ENCODE measurements around the gene FUBP3.

Gene FUBP3

DNA sequence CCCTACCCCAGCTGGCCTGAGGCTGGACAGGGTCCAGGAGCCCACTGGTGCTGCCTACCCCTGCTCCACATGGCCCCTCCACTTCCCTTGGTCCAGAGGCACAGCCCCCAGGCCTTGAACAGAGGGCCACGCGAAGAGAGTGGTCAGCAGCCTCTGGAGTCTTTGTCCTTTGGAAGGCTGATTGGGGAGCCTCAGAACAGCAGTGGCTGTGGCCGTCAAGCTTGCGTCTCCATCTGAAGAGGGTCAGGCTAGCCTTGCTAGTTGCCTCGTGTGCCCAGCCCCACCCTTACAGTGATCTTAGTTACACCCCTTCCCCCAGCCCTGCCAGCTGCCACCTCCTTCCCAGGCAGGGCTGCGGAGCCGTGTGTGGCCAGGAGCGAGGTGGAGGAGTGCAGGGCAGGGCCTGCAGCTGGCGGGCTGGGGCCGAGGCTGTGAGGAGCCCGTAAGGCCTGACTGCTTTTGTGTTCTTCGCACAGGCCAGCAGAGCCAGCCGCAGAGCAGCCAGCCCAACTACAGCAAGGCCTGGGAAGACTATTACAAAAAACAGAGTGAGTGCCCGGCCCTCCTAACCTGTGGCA lies 54.9 kb downstream of the FUBP3 start:
- no peak for DNase-seq (ENCODE audit: low read depth in 2 of 2)

DNA sequence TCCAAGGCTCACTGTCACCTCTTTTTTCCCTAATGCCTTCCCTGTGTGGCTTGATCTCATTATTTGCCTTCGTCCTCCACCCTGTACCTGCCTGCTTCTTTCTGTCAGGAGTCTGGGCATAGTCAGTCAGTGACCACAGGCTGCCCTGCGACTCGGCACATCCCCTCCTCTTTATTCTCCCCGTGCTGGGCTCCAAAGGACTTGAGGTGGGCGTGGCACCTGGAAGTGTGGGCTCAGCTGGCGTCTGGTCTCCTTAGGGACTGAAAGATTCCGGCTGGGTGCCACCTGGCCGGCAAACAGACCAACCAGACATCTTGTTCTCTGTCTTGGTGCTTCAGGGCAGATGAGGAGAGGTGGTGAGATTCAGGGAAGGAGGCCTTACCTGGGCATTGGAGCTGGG lies 55.4 kb downstream of the FUBP3 start:
- DNase-seq (ENCODE audit: low read depth in 2 of 2) = no peak

DNA sequence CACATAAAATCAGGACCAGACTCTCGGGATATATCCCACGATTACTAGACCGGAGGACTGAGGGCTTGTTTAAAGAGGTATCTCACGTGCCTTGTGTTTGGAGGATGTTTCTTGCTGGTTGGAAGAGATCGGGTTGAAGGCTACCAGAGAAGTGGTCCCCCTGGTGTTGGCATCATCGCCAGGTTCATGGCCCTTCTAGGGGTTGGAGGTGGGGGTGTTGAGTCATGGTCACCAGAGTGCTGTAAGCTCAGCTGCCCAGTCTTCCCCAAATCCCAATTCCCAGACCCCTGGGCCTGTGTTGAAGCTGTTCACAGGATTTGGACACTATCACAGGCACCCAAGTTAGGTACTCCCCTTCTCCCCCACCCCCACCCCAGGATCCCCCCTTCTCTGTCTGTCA lies 55.9 kb downstream of the FUBP3 start:
- DNase-seq (ENCODE audit: low read depth in 2 of 2) = no peak

DNA sequence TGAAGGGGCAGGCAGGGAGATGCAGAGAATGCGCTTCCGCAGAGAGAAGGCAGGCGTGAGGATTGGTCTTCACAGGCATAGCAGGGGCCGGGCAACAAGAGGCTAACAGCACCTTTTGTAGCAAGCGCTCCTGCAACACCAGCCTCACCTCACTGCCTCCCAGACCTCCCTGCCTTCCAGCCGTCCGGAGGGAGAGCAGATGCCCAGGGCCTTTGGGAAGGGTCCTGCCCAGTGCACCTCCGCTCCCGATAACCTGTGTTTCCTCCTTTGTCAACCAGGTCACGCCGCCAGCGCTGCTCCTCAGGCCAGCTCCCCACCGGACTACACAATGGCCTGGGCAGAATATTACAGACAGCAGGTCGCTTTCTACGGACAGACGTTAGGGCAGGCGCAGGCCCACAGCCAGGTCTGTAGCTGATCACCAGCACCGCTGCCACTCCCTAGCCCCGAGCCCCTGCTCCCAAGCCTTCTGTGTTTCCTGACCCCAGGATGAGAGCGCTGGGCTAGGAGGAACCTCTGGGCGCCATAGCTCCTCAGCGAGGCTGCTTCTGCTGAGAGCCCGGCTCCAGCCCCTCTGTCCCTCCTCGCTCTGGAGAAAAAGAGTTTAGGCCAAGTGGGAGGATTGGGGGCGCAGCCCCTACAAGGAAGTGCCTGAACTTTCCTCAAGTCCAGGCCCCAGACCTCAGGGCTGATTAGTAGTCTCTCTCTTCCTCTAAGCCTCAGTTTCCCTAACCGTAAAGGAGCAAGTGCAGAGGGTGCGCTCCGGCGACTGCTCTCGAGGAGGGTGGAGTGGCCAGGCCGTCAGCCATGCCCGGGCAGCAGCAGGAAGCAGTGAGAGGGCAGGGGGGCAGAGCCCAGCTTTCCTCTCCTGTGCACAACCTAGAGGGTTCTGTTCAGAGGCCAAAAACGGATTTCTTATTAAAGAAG lies 56.6 kb downstream of the FUBP3 start:
- DNase-seq (ENCODE audit: low read depth in 2 of 2) = no peak

DNA sequence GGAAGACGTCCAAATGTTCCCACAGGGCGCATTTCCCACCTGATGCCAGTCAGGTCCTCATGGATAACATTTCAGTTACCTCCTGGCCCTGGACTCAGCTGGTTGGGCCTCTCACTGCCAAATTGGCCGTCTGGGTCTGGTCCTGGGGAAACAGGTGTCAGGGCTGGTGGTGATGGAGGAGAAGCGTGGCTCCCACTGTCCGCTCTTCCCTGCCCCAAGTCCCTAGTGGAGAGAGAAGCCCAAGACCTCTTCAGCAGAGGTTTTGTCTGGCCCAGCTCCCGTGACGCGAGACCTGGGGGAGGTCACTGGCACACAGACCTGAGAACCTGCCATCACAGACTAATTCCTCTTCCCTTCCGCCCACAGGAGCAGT lies 57.3 kb downstream of the FUBP3 start:
- DNase-seq (ENCODE audit: low read depth in 2 of 2) = no peak

DNA sequence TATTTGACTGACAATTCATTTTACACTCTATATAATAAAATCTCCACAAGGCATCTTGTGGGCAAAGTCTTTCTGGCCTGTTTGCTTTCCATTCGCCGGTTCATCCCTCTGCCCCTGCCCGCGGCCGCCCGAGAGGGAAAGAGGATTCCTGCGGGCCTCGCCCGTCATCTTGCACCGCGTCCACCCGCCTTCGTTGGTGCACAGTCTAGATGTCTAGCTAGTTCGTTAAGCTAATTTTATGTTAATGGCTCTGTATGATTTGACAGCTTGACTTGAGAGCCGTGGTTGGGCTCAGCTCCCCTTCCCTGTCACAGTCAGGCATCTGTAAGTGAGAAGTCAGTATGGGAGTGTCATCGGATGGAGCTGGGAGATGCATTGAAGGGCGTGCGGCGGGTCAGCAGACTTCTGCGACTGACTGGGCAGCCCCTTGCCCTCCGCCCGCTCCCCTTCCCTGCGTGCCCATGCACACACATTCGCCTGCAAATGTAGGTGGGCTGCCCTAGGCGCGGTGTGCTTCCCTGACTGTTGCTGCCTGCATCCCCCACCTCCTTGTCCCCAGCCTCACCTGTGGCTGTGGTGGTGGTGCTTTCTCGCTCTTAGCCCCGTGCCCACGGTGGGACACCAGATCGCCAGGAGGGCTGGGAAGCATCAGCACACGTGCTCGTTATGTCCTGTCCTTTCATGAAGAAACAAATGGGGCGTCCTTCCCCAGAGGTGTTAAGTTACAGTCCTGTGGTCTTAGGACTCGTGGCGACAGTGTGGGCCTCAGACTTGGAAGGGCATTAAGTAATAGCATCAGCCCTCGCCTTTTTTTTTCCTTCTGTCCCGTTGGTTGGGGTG lies 59.1 kb downstream of the FUBP3 start:
- DNase-seq (ENCODE audit: low read depth in 2 of 2) = no peak

DNA sequence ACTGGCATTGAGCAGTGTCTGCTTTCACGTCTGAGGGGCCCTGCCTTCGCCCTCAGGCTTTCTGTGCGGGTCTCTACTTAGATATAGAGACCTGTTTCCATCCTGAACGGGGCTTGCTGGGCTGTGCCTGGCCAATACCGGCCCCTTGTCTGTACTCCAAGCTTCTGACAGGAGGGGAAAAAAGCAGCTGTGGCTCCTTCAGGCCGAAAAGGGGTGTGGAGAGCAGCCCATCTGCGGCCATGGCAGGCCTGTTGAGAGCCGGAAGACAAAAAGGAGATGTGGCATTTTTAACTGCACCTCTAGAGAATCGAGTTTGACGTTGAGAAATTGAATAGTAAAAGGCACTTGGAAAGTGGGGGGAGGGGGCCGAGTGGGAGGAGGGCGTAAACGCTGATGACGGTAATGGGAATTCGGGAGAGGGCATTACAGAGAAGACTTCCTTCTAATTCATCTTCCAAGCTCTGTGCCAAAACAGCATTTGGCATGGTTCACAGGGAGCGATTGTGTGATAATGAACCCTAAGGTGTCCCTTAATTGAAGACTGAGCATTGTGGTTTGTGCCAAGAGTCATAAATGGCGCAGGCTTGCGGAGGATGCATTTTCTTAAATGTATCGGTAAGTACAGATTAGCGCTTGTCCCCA lies 59.9 kb downstream of the FUBP3 start:
- no peak for DNase-seq (ENCODE audit: low read depth in 2 of 2)

DNA sequence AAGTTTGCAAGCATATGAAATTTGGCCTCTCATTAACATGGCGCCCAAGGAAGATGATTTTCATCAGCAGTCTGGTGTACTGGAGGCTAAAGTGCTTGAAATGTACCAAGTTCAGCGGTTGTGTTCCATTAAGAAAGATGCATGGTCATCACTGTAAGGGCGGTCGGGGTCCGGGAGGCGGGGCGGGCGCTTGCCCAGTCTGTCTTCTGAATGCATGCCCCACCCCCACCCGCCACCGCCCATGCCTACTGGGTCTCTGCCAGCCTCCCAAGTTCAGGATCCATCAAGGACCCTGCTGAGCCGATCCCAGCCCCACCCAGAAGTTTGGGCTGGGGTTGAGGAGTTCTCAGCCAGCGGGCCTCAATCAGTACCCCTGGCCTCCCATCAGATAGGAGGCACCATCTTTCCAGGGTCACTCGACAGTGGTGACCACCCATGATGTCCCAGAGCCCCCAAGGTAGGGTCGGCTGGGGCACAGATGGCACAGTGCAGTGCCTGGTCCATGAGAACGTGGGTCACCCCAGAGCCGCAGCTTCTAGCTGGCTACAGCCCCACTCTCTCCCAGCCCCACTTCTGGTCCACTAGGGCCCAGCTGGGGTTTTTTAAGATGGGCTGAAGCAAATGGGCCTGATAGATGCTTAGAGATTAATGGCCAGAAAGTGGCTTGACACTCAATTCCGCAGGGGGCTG lies 60.6 kb downstream of the FUBP3 start:
- no peak for DNase-seq (ENCODE audit: low read depth in 2 of 2)

DNA sequence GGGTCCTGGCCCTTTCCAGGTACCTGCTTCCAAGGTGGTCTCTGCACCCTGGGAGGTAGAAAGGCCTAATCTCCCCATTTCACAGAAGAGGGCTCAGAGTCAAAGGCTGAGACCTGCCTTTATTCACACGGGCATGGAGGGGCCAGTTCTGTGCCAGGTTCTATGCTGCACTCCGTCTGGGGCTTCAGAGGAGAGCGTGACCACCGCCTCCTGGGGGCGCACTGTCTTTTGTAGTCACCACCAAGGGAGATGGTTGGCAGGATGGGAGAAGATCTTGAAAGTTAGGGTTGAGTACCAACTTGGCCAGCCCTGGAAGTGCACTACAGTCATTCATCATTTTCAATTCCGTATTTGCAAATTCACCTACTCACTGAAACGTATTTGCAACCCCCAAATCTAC lies 61.3 kb downstream of the FUBP3 start:
- DNase-seq (ENCODE audit: low read depth in 2 of 2) = no peak

DNA sequence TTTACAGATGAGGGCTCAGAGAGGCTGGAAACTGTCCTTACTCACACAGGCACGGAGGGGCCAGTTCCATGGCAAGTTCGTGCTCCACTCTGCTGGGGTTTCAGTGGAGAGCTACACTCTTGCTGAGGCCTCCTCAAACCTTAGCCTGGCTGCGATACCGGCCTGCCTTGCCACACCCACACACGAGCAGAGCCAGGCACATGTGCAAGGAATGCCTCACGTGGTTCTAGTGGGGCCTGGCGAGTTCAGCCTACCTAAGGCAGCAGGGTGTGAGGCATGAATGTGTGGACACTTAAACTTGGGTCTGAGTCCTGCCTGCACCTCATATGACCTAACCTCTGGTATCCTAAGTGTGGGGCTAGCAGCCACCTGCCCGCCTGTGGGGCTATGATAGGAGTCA lies 63.5 kb downstream of the FUBP3 start:
- no peak for DNase-seq (ENCODE audit: low read depth in 2 of 2)

DNA sequence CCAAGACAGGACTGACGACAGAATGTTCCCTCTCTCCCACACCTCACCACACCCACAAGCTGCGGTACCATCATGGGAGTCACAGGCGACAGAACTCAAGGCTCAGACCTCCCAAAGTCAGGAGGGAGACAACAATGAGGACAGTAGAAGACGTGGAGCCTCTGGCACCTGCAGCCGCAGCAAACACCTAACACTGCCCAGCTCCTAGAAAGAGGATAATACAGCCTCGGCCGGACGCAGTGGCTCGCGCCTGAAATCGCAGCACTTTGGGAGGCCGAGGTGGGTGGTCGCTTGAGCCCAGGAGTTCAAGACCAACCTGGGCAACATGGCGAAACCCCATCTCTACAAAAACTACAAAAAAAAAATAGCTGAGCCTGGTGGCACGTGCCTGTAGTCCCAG lies 71.8 kb downstream of the FUBP3 start:
- no peak for DNase-seq (ENCODE audit: low read depth in 2 of 2)

DNA sequence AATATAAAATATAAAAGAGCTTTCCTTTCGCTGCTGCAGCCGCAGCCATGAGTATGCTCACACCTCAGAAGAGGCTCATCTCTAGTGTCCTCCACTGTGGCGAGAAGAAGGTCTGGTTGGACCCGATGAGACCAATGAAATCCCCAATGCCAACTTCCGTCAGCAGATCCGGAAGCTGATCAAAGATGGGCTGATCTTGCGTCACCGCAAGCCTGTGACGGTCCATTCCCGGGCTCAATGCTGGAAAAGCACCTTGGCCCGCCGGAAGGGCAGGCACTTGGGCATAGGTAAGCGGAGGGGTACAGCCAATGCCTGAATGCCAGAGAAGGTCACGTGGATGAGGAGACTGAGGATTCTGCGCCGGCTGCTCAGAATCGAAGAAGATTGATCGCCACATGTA lies 72.4 kb downstream of the FUBP3 start:
- DNase-seq (ENCODE audit: low read depth in 2 of 2) = no peak

DNA sequence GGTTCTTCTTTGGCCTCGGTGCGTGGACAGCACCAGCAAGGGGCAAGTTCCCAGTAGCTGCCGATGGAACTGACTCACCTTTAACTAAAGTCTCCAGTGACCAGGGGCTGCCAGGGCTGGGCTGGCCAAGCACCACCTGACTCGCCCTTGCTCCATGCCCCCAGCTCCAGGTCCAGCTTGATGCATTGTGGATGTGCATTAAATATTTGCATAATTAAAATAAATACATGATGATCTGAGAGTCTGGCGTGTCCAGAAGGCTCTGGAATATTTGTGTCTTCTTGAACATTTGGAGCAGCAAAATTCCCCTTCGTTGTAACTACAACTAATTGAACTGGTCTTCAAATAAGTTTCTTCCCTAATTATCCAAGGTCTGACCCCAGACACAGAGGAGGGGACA lies 75.5 kb downstream of the FUBP3 start:
- DNase-seq (ENCODE audit: low read depth in 2 of 2) = no peak

DNA sequence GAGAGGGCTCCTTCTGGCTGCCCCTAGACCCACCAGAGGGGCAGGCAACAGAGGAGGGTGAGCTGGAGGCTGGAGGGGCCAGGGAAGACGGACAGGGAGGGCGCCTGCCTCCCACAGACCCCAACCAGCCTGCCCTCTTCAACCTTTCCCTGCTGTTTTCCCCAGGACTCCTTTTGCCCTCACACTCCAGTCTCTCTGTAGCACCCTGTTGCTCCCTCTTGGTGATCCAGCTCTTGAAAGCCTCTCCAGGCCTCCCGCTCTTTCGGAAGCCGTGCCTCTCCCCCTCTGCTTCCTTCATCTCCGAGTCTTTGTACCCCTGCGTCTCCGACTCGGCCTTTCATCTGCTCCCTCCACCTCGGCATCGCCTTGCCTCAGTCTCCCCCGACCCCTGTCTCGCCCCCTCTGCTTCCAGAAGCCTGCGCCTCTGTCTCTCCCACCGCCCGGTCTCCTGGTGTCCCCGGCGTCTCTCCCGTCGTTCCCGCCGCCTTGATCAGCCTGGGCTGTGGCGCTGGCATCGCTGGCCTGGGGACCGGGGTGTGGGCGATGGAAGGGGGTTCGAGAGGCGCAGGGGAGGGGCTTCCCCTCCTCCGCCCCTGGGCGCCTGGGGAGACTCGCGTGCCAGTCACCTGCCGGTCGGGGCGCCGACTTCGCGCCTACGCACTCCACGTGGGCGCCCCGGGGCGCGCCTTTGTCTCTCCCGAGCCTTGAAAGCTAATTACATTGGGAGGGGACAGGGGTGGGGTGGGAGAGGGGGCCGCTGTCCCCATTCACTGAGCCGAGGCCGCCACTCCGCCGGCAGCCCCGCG lies 79.7 kb downstream of the FUBP3 start:
- no peak for DNase-seq (ENCODE audit: low read depth in 2 of 2)

DNA sequence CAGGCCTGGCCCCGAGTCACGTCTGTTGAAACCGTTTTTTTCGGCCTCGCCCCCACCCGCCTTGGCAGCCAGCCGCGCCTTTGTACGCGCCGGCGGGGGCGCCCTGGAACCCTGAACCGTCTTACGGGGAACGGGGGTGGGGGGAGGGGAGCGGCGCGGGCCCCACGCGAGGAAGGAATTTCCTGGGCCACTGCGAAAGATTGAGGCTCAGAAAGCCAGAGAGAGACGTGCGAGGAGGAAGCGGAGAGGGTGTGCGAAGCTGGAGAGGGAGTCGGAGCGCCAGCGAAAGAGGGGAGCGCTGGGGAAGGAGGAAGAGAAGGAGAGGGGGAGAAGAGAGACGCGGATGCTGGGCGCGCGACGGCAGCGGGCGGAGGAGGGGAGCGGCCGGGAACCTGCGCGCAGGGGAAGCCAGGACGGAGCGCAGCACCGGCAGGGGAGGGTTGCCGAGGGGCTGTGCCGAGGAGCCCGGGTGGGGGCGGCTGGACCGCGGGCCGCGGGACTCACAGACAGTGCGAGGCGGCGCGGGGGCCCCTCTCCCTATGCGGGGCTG lies 80.4 kb downstream of the FUBP3 start:
- no peak for DNase-seq (ENCODE audit: low read depth in 2 of 2)

DNA sequence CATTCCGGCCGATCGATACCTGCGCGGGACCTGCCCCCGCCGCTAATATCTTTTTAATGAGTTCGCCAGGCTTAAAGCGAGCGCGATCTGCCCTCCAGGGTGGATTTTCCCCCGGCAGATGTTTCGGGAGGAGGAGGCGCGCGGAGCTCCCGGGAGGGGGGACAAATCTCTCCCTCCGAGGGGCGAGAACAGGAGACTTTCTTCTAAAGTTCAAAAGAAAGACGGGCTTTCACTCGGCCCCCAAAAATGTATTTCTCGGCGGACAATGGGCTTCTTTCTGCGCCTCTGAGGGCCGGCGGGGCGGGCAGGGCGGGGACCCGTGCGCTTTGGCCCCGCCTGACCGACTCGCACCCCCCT lies 80.9 kb downstream of the FUBP3 start:
- no peak for DNase-seq (ENCODE audit: low read depth in 2 of 2)

DNA sequence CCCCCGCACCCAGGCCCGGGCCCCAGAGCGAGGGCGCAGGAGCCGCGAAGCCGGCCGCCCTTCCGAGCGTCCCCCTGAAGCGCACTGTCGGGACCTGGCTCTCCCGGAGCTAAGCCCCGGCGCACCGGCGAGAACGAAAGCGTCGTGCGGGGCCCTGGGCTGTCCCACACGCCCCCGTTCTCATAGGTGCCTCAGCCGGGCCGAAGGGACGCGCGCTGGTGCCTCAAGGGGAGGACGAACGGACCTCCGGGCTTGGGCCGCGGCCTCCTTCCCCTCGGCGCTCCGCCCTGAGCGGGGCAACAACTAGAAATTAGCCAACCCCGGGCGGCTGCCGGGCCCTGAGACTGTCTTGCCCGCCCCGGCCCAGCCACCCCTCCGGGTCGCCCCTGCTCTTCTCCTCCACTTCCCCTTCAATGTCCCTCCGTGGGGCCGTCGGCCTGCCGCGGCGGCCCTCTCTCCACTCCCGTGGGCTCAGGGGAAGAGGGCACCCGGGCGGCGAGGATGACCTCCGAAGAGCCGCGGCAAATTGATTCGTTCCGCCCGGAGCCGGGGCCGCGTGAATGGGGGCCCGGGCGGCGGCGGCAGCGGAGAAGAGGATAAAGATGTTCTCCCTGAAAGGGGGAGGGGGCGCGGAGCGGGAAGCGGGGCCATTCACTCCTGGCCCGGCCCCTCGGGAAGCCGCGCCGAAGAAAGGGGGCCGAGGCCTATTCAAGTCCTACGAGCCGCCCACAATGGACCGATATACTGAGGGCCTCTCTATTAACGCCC lies 81.5 kb downstream of the FUBP3 start:
- DNase-seq (ENCODE audit: low read depth in 2 of 2) = no peak

DNA sequence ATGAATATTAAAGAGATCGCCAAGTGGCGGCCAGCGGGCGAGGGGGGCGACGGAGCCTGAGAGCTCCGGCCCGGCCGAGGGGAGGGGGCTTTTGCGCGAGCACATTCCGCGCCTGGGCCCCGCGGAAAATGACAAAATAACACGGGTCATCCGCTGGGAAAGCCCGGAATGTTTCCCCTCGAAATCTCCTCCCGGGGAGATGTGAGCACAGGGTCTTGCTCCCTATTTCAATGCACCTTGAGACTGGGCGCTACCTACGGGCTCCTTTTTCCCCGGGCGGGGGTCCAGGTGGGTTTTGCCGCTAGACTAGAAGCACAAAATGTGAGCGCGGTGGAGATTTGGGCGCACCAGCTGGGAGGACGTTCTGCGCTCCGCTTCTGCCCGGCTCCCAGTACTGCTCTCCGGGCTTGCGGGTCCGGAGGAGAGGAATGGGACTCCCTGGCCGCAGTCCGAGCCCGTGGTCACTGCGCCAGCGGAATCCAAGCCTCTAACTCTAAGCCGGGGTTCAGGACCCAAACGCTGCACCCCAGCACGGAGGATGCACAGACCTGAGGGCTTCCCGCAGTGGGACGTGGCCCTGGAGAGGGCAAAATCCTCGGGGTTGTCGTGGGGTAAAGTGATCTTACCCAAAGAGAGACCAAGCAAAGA lies 82.2 kb downstream of the FUBP3 start:
- DNase-seq (ENCODE audit: low read depth in 2 of 2) = no peak
